OCI-LY3 (cell line): ENCODE measurements around the gene PHB1.

Experiments
- H2AFZ ChIP-seq: fragments of 200-600, 300-600 bp; shearing (Covaris generic); 2 replicates; pipeline ENCODE4 v1.6.0; 2014; ENCODE audit warnings: antibody characterized with exemption, low read depth, low read length
- H3K27ac ChIP-seq: fragments of 200-600, 300-600 bp; sonication (generic); 2 replicates; pipeline ENCODE4 v1.5.1; 2014; ENCODE audit warnings: mild to moderate bottlenecking, low read length, moderate library complexity, mixed read lengths
- H3K27me3 ChIP-seq: fragments of 200-600, 300-600 bp; sonication (generic); 2 replicates; pipeline ENCODE4 v1.6.1; 2014; ENCODE audit warnings: low read depth, low read length, mixed read lengths
- H3K36me3 ChIP-seq: fragments of 200-600, 300-600 bp; sonication (generic); replicated peaks from 2 replicates; pipeline ENCODE3; 2014; ENCODE audit warnings: low read depth, low read length, mixed read lengths
- H3K4me1 ChIP-seq: fragments of 300-600, 200-600 bp; sonication (generic); 2 replicates; pipeline ENCODE4 v1.6.1; 2014; ENCODE audit warnings: low read length, mixed read lengths
- H3K4me2 ChIP-seq: fragments of 200-600, 300-600 bp; sonication (generic); 2 replicates; pipeline ENCODE4 v1.6.1; 2014; ENCODE audit warnings: low read length, mixed read lengths
- H3K4me3 ChIP-seq: fragments of 300-600, 200-600 bp; sonication (generic); 2 replicates; pipeline ENCODE4 v1.5.1; 2014; ENCODE audit warnings: antibody characterized with exemption, mild to moderate bottlenecking, low read length, moderate library complexity
- H3K79me2 ChIP-seq: fragments of 300-600, 200-600 bp; shearing (Covaris generic); 2 replicates; pipeline ENCODE4 v1.6.1; 2014; ENCODE audit warnings: mild to moderate bottlenecking, low read length, mixed read lengths
- H3K9ac ChIP-seq: fragments of 300-600, 200-600 bp; shearing (Covaris generic); 2 replicates; pipeline ENCODE4 v1.6.0; 2014; ENCODE audit warnings: mild to moderate bottlenecking, low read length, moderate library complexity
- H3K9me3 ChIP-seq: fragments of 200-600, 300-600 bp; shearing (Covaris generic); 2 replicates; pipeline ENCODE4 v1.6.1; 2014; ENCODE audit warnings: low read length, mixed read lengths; ENCODE audit not compliant: insufficient read depth
- H4K20me1 ChIP-seq: fragments of 200-600, 300-600 bp; sonication (generic); 2 replicates; pipeline ENCODE4 v1.6.1; 2016; ENCODE audit warnings: low read length, mixed read lengths; ENCODE audit not compliant: insufficient read depth
- CTCF ChIP-seq: fragments of 200-600, 300-600 bp; sonication (generic); IDR thresholded peaks from 2 replicates; pipeline ENCODE4 v1.5.1; 2014; ENCODE audit warnings: antibody characterized with exemption, low read length, low read depth
- EZH2phosphoT487 ChIP-seq: fragments of 200-600 bp; shearing (Covaris generic); IDR thresholded peaks from 2 replicates; pipeline ENCODE4 v1.6.1; 2018; ENCODE audit warnings: antibody characterized with exemption, mixed run types, low read depth

PHB1 gene

GRCh38 chr17:49404361-49404760 is 10.3 kb downstream of the PHB1 start:
- Histone ChIP-seq H3K4me1 (no peaks in the 10 kb centered on the region), H3K9me3 (no peaks in the 10 kb centered on the region), H3K4me2 (no peak overlapping the region)

GRCh38 chr17:49403514-49404289 is 11.0 kb downstream of the PHB1 start:
- H3K27me3 ChIP-seq = no peaks in the 10 kb centered on the region
- TF ChIP-seq CTCF (no peak), EZH2phosphoT487 (no peak)
- H3K9me3 ChIP-seq = no peaks in the 10 kb centered on the region
- H3K27ac ChIP-seq = no peak overlapping the region
- no peaks in the 10 kb centered on the region for H3K4me1 ChIP-seq
- H3K4me3 ChIP-seq = no peak overlapping the region
- no peaks in the 10 kb centered on the region for H3K79me2 ChIP-seq
- H3K36me3 ChIP-seq = peaks cover 33% of the 10 kb centered on the region
- H4K20me1 ChIP-seq = no peaks in the 10 kb centered on the region
- H2AFZ ChIP-seq = no peak overlapping the region
- H3K4me2 ChIP-seq = no peak overlapping the region
- H3K9ac ChIP-seq = no peak overlapping the region

More at GRCh38 chr17:49404361-49404760, 10.3 kb downstream of the PHB1 start:
- peaks cover 38% of the 10 kb centered on the region for H3K36me3 ChIP-seq
- no peaks in the 10 kb centered on the region for H3K27me3 ChIP-seq
- H4K20me1 ChIP-seq = no peaks in the 10 kb centered on the region
- H3K4me3 ChIP-seq = no peak overlapping the region
- no peak overlapping the region for H3K27ac ChIP-seq
- H2AFZ ChIP-seq = no peak overlapping the region
- no peak for TF ChIP-seq EZH2phosphoT487
- no peak for TF ChIP-seq CTCF
- no peaks in the 10 kb centered on the region for H3K79me2 ChIP-seq
- no peak overlapping the region for H3K9ac ChIP-seq

- Histone ChIP-seq H4K20me1 (no peaks in the 10 kb centered on the region), H3K4me1 (no peaks in the 10 kb centered on the region), H3K27ac (no peak overlapping the region), H3K4me2 (no peak overlapping the region), H3K9ac (no peak overlapping the region), H3K27me3 (no peaks in the 10 kb centered on the region), H3K36me3 (peaks cover 27% of the 10 kb centered on the region), H3K9me3 (no peaks in the 10 kb centered on the region), H2AFZ (no peak overlapping the region), H3K4me3 (no peak overlapping the region), H3K79me2 (no peaks in the 10 kb centered on the region)
- no peak for TF ChIP-seq CTCF
Measured at GRCh38 chr17:49402706-49403105, 12.0 kb downstream of the PHB1 start.

- no peaks in the 10 kb centered on the region for H4K20me1 ChIP-seq
- no peaks in the 10 kb centered on the region for H3K27me3 ChIP-seq
- no peak for TF ChIP-seq CTCF
- TF ChIP-seq EZH2phosphoT487 = no peak
- no peak overlapping the region for H3K9ac ChIP-seq
- H2AFZ ChIP-seq = no peak overlapping the region
- H3K36me3 ChIP-seq = peaks cover 20% of the 10 kb centered on the region
- no peaks in the 10 kb centered on the region for H3K79me2 ChIP-seq
- no peak overlapping the region for H3K4me2 ChIP-seq
- no peak overlapping the region for H3K4me3 ChIP-seq
- H3K4me1 ChIP-seq = no peaks in the 10 kb centered on the region
- no peaks in the 10 kb centered on the region for H3K9me3 ChIP-seq
- H3K27ac ChIP-seq = no peak overlapping the region
Measured at GRCh38 chr17:49401971-49402611, 12.6 kb downstream of the PHB1 start.
